HG03565 (cell line): Measurements from ENCODE around the gene NCAPH2.
A peak's percentile ranks its signal among the peaks of the same experiment; 100 is the strongest.
"Not testable (repeated sequence)": the region's sequence is repeated elsewhere in the genome, so short reads cannot be mapped to it uniquely, and the experiment has no call there.

Experiments used
- ATAC-seq: cut with Tn5 transposase; IDR thresholded peaks from one replicate; pipeline ENCODE4 v1.9.1; 2021; ENCODE audit warnings: mild to moderate bottlenecking, moderate library complexity; ENCODE audit not compliant: unreplicated experiment

NCAPH2 gene

GRCh38 chr22:50528682-50529415 is 20.8 kb downstream of the NCAPH2 start:
- no peak for ATAC-seq

- no peak for ATAC-seq
Observed at GRCh38 chr22:50529416-50529896, 21.4 kb downstream of the NCAPH2 start.

- ATAC-seq, result peak; percentile 15
Observed at GRCh38 chr22:50529897-50530579, 22.0 kb downstream of the NCAPH2 start, which contains the start of gene TYMP. Gene TYMP, minus strand, starts transcription at chr22:50530012. Its CDS starts 303 bp downstream, at chr22:50529709.

DNA sequence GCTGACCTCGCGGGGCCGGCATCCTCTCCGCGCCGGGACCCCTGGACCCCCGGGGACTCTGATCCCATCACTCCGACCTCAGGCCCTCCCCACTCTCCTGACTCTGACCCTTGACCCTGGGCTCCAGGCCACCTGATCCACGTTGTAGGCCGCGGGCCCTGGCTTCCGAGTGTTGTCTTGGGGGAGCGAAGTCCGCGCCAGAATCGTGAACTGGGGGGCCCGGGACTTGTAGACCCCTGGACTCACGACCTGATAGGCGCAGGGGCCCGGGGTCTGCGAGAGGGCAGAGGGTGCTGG is 22.5 kb downstream of the NCAPH2 start:
- no peak for ATAC-seq

- no peak for ATAC-seq
Observed at GRCh38 chr22:50530877-50531545, 23.0 kb downstream of the NCAPH2 start.

GRCh38 chr22:50531546-50531961 is 23.5 kb downstream of the NCAPH2 start:
- peak; percentile 21 for ATAC-seq

GRCh38 chr22:50531962-50532674 is 24.1 kb downstream of the NCAPH2 start:
- ATAC-seq, result no peak

DNA sequence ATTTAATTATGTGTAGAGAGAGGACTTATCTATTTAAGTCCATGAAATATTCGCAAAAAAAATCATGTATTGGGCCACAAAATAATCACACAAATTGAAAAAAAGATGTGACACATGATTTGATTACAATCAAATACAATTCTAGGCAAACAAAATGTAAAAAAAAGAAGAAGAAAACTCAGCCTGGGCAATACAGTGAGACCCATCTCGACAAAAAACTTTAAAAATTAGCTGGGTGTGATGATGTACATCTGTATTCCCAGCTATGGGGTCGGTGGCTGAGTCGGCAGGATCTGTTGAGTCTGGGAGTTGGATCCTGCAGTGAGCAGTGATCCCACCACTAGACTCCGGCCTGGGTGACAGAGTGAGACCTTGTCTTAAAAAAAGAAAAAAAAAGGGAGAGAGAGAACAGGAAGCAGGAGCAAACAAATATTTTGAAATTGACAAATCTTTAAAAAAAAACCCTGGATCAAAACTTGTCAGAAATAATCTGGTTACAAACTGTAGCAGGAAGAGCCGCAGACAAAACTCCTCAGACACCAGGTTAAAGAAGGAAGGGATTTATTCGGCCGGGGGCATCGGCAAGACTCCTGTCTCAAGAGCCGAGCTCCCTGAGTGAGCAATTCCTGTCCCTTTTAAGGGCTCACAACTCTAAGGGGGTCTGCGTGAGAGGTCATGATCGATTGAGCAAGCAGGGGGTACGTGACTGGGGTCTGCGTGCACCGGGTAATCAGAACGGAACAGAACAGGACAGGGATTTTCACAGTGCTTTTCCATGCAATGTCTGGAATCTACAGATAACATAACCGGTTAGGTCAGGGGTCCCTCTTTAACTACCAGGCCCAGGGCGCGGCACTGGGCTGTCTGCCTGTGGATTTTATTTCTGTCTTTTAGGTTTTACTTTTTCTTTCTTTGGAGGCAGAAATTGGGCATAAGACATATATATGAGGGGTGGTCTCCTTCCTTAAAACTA is 25.1 kb downstream of the NCAPH2 start:
- ATAC-seq, result no peak

DNA sequence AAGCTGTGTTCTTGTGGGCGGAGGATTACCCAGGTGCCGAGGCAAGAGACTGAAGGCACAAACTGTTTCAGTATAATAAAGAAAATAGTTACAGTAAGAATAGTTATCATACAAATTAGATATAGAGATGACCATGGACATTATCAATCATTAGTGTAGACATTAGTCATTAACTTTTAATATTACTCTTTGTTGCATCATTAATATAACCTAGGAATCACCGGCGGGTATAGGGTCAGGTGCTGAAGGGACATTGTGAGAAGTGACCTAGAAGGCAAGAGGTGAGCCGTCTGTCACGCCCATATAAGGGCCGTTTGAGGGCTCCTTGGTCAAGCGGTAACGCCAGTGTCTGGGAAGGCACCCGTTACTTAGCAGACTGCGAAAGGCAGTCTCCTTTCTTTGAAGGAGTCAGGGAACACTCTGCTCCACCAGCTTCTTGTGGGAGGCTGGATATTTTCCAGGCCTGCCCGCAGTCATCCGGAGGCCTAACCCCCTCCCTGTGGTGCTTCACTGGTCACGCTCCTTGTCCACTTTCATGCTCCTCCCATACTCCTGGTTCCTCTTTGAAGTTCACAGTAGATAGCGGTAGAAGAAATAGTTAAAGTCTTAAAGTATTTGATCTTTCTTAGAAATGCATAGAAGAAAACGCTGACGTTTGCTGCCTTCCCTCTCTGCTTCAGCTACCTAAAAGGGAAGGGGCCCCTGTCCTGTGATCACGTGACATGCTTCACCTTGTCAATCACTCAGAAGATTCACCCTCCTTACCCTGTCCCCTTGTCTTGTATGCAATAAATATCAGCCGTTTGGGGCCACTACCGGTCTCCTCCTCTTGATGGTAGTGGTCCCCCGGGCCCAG is 26.1 kb downstream of the NCAPH2 start:
- ATAC-seq, result not testable (repeated sequence)

GRCh38 chr22:50535113-50535512 is 27.1 kb downstream of the NCAPH2 start:
- no peak for ATAC-seq

DNA sequence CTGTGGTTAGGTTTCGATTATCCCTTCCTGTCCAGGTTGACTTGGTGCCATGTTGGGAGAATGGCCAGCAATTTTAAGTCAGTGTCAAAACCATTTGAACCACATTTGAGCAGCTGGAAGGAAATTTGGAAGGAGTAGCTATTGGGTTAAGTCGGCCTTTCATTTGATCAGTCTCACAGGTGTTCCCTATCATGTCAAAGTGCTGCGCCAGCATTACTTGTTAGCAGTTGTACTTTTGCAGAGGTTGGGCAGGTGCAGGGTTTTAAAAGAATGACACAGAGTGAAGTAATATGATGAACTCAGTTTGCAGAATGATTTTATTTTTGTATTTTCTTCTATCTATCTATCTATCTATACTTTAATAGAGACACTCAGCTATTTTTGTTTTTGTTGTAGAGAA is 28.2 kb downstream of the NCAPH2 start:
- ATAC-seq, result no peak

DNA sequence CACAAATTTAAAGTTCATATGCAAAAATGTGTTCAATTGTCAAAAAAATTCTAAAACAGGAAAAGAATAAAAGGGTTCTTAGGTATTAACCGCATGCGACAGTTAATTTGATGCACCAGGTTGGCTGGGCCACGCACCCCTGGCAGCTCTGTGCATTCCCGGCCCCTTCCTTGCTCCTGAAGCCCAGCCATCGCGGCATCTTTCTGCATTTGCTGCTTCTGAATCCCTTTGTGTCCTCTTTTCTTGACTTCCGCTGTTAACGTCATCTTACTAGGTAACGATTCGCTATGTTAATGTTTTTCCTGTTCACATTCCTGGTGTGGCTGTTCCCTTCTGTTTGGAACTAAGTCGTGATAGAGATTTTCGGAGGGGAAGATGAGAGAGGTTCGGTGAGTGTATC is 29.7 kb downstream of the NCAPH2 start:
- no peak for ATAC-seq

DNA sequence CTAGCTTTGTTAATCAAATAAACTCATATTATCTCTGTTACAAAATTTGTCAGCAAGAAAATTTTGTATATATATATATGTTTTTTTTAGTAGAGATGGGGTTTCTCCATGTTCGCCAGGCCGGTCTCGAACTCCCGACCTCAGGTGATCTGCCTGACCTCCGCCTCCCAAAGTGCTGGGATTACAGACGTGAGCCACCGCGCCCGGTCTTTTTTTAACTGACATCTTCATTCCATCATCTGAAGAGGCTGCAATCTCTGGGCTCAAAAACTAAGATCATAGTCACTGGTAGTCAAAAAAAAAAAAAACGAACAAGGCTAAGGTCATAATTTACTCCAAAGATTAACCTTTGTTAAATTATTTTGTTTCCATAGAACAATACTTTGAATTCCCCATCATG is 32.4 kb downstream of the NCAPH2 start:
- ATAC-seq, result no peak

DNA sequence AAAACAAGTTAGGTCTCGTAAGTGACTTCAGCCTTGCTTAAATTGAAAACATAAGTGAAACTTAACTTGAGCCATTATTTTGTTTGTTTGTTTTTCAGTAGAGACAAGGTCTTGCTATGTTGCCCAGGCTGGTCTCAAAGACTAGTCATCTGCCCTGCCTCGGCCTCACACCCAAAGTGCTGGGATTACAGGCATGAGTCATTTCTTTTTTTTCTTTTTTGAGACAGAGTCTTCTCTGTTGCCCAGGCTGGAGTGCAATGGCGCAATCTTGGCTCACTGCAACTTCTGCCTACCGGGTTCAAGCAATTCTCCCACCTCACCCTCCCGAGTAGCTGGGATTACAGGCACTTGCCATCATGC is 33.6 kb downstream of the NCAPH2 start:
- not testable (repeated sequence) for ATAC-seq

- no peak for ATAC-seq
Observed at GRCh38 chr22:50542416-50542927, 34.4 kb downstream of the NCAPH2 start.

GRCh38 chr22:50544078-50544745 is 36.2 kb downstream of the NCAPH2 start:
- ATAC-seq, result no peak

GRCh38 chr22:50544746-50545253 is 36.8 kb downstream of the NCAPH2 start:
- no peak for ATAC-seq
